BJ (cell line): ENCODE results near the gene FLT1. TPM values are rescaled to one million over a fixed set of nuclear protein-coding genes. Genes with fewer than 3 reads are reported as not detected.

Source experiments
- CTCF ChIA-PET: fragments of 350-600 bp; formaldehyde crosslinking; extraction: SDS; loops from one replicate; lab custom pipeline; 2021; ENCODE audit warnings: antibody characterized with exemption, inconsistent platforms; lab: Yijun Ruan, JAX
- POLR2A ChIA-PET: fragments of 300-600 bp; sonication (Branson Sonifier 250); formaldehyde crosslinking; extraction: SDS; loops from one replicate; lab custom pipeline; 2021; ENCODE audit warnings: antibody characterized with exemption; lab: Charles Lee
- DNase-seq: peaks from one replicate; pipeline ENCODE4 v3.0.0-alpha.2; 2011; ENCODE audit warnings: low read depth
- H3K27me3 ChIP-seq: 2 replicates; pipeline ENCODE4 v1.6.0; 2011; ENCODE audit warnings: low read length; ENCODE audit not compliant: control insufficient read depth, insufficient read depth
- H3K36me3 ChIP-seq: 2 replicates; pipeline ENCODE4 v1.5.1; 2011; ENCODE audit warnings: low read length; ENCODE audit not compliant: control insufficient read depth, insufficient read depth
- H3K4me3 ChIP-seq: 2 replicates; pipeline ENCODE4 v1.5.1; 2011; ENCODE audit warnings: low read depth, mild to moderate bottlenecking, control low read depth, low read length
- polyA plus RNA-seq: library from polyadenylated mRNA; depleted of rRNA; stranded (reverse); fragments of >200 nt; gene quantifications from 2 replicates; pipeline ENCODE4 v1.2.3, GENCODE V29; 2011
- TF ChIP-seq, protein P1 (sequence below): IDR thresholded peaks from 2 replicates; pipeline ENCODE4 v1.5.1; 2011; ENCODE audit warnings: low read depth, mild to moderate bottlenecking, control low read depth, inconsistent platforms, low read length, moderate library complexity; ENCODE audit not compliant: insufficient read depth

The FLT1 gene
- polyA plus RNA-seq, 1 experiment: 37.8 TPM

GRCh38 chr13:28423010-28423409 is 71.9 kb downstream of the FLT1 start:
- POLR2A ChIA-PET: no interaction called here
- CTCF ChIA-PET: interaction anchor here (0.5 to 1.4 kb wide), 2 partner anchors 16 to 27 kb away, joined by 3 to 4 read pairs; no protein-coding TSS in a partner anchor
- no peak overlapping the region for H3K4me3 ChIP-seq
- TF ChIP-seq, protein P1, sequence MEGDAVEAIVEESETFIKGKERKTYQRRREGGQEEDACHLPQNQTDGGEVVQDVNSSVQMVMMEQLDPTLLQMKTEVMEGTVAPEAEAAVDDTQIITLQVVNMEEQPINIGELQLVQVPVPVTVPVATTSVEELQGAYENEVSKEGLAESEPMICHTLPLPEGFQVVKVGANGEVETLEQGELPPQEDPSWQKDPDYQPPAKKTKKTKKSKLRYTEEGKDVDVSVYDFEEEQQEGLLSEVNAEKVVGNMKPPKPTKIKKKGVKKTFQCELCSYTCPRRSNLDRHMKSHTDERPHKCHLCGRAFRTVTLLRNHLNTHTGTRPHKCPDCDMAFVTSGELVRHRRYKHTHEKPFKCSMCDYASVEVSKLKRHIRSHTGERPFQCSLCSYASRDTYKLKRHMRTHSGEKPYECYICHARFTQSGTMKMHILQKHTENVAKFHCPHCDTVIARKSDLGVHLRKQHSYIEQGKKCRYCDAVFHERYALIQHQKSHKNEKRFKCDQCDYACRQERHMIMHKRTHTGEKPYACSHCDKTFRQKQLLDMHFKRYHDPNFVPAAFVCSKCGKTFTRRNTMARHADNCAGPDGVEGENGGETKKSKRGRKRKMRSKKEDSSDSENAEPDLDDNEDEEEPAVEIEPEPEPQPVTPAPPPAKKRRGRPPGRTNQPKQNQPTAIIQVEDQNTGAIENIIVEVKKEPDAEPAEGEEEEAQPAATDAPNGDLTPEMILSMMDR: no peak
- peaks cover 8% of the 10 kb centered on the region for H3K36me3 ChIP-seq
- H3K27me3 ChIP-seq: no peaks in the 10 kb centered on the region
- no peak for DNase-seq

GRCh38 chr13:28421676-28422410 is 73.1 kb downstream of the FLT1 start:
- no peak for DNase-seq
- ChIA-PET POLR2A (no interaction called here), CTCF (interaction anchor here (1.4 kb wide), 1 partner anchor 17 kb away, joined by 3 read pairs; no protein-coding TSS in a partner anchor)
- H3K27me3 ChIP-seq: no peaks in the 10 kb centered on the region
- TF ChIP-seq, protein P1: no peak
- no peak overlapping the region for H3K4me3 ChIP-seq
- H3K36me3 ChIP-seq: peaks cover 6% of the 10 kb centered on the region

GRCh38 chr13:28420704-28421103 is 74.2 kb downstream of the FLT1 start:
- DNase-seq: no peak
- Histone ChIP-seq H3K27me3 (no peaks in the 10 kb centered on the region), H3K36me3 (peaks cover 4% of the 10 kb centered on the region), H3K4me3 (no peak overlapping the region)
- POLR2A ChIA-PET: no interaction called here
- CTCF ChIA-PET: no interaction called here
- TF ChIP-seq, protein P1: no peak

DNA sequence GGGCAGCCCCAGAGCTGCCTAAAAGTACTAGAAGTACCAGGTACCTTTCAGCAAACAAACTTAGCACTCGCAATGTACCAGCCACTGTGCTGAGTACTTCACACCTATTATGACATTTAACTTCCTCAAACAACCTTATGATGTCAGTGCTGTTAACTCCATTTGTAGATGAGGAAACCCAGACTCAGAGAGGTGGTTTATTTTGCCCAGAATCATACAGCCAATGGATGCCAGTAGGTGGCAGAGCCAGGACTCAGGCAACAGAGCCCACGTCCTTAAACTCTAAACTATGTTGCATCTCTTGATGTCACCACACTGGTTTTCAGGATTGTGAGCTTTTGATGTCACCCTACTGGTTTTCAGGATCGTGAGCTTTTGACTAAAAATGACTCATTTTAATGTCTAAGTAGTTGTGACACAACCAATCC is 78.9 kb downstream of the FLT1 start:
- no peaks in the 10 kb centered on the region for H3K27me3 ChIP-seq
- no peak overlapping the region for H3K4me3 ChIP-seq
- TF ChIP-seq, protein P1: no peak
- DNase-seq: no peak
- peaks cover 3% of the 10 kb centered on the region for H3K36me3 ChIP-seq
- POLR2A ChIA-PET: no interaction called here
- CTCF ChIA-PET: interaction anchor here (1.1 to 1.2 kb wide), 2 partner anchors 10 to 91 kb away, joined by 3 read pairs; no protein-coding TSS in a partner anchor

DNA sequence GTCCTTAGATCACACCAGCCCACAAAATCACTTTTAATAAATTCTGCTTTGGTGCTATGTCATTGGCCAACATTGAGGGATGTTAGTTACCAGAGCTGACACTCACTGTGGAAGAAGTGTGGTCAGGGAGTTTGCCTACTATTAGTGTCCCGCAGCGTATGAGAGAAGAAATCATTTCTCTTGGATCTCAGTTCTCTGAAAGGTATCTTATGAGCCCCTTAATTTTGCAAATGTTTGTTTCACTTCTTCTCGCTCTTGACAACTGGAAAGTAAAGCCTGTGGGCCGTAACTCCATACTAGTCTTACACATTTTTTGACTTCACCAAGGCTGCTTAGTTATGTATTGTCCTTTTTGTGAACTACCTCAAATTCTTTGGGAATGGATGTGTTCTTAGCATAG is 80.9 kb downstream of the FLT1 start:
- no peak for DNase-seq
- Histone ChIP-seq H3K36me3 (peaks cover 3% of the 10 kb centered on the region), H3K4me3 (no peak overlapping the region), H3K27me3 (no peaks in the 10 kb centered on the region)
- ChIA-PET POLR2A (no interaction called here), CTCF (interaction anchor here (0.6 kb wide), 1 partner anchor 93 kb away, joined by 3 read pairs; no protein-coding TSS in a partner anchor)
- TF ChIP-seq, protein P1: no peak
